Measurements from ENCODE around the gene GABRQ. TPM values are rescaled to one million over a fixed set of nuclear protein-coding genes. Genes with fewer than 3 reads are reported as not detected.
A peak's percentile ranks its signal among the peaks of the same experiment; 100 is the strongest.
"Not testable (repeated sequence)": the region's sequence is repeated elsewhere in the genome, so short reads cannot be mapped to it uniquely, and the experiment has no call there.

Gene GABRQ
- total and polyA plus RNA-seq, 4 donors: 6.4 to 25.4 (median 17.4) TPM

GRCh38 chrX:152652467-152652866 lies 14.8 kb downstream of the GABRQ start:
- Histone ChIP-seq H3K4me1 (ENCODE audit: control insufficient read depth, insufficient read depth, low read length) (no peaks in the 10 kb centered on the region), H3K27ac (ENCODE audit: low read depth, low read length) (no peak overlapping the region), H3K9me3 (ENCODE audit: control insufficient read depth, insufficient read depth, low read length) (no peaks in the 10 kb centered on the region), H3K36me3 (ENCODE audit: control insufficient read depth, insufficient read depth, low read length) (peaks cover 7% of the 10 kb centered on the region), H3K4me3 (ENCODE audit: low read depth, low read length) (no peak overlapping the region), H3K27me3 (ENCODE audit: control insufficient read depth, insufficient read depth, low read length) (no peaks in the 10 kb centered on the region)
- 85% methylated on average over 16 of the region's 16 CpGs for WGBS (ENCODE audit: insufficient coverage)
- DNase-seq (ENCODE audit: low read depth in 4 of 6, low spot score in 6 of 6): no peak

DNA sequence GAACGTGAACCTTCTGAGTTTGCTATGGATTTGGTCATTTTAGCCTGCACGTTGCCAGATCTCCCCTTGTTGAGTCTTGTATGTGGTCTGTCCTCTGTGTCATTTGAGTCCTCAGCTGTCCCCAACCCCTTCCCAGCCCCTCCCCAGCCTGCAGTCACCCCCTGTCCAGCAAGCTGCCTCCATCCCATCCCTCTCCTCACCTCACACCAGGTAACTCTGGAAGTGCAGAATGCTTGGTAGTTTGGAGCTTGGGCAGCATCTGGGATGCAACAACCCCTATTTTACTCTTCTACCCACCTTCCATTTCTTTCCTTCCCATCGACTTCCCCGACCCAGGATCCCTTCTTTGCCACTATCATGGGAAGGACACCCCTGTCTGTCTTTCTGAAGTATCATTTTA lies 18.4 kb downstream of the GABRQ start:
- no peak overlapping the region for H3K4me3 ChIP-seq (ENCODE audit: low read depth, low read length)

DNA sequence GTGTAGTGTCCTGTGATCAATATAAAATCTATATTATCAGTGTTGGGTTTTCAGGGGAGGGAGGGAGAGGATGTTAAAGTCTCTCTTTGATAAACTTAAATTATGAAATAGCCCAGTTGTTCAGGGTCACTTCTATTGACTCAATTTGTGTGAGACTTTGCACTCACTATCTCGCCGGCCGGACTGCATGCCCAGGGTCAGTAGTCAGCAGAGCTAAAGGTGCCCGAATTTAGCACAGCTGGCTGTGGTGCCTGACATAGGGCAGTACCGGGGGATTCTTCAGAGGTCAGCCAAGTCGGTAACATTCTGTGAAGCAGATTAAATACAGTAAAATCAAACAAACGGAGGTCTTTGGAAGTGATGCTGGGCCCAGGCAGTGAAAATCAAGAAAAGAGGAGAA lies 19.2 kb downstream of the GABRQ start:
- WGBS (ENCODE audit: insufficient coverage): 84% methylated on average over 6 of the region's 7 CpGs
- H3K4me3 ChIP-seq (ENCODE audit: low read depth, low read length): no peak overlapping the region
- no peaks in the 10 kb centered on the region for H3K9me3 ChIP-seq (ENCODE audit: control insufficient read depth, insufficient read depth, low read length)
- DNase-seq (ENCODE audit: low read depth in 4 of 6, low spot score in 6 of 6): no peak
- no peaks in the 10 kb centered on the region for H3K4me1 ChIP-seq (ENCODE audit: control insufficient read depth, insufficient read depth, low read length)
- no peak overlapping the region for H3K27ac ChIP-seq (ENCODE audit: low read depth, low read length)
- peaks cover 7% of the 10 kb centered on the region for H3K36me3 ChIP-seq (ENCODE audit: control insufficient read depth, insufficient read depth, low read length)
- H3K27me3 ChIP-seq (ENCODE audit: control insufficient read depth, insufficient read depth, low read length): no peaks in the 10 kb centered on the region

More for the DNA sequence above, 18.4 kb downstream of the GABRQ start:
- Histone ChIP-seq H3K36me3 (ENCODE audit: control insufficient read depth, insufficient read depth, low read length) (peaks cover 7% of the 10 kb centered on the region), H3K27ac (ENCODE audit: low read depth, low read length) (no peak overlapping the region), H3K4me1 (ENCODE audit: control insufficient read depth, insufficient read depth, low read length) (no peaks in the 10 kb centered on the region), H3K27me3 (ENCODE audit: control insufficient read depth, insufficient read depth, low read length) (no peaks in the 10 kb centered on the region), H3K9me3 (ENCODE audit: control insufficient read depth, insufficient read depth, low read length) (no peaks in the 10 kb centered on the region)
- no peak for DNase-seq (ENCODE audit: low read depth in 4 of 6, low spot score in 6 of 6)
- WGBS (ENCODE audit: insufficient coverage): no CpG with 5 or more reads among the region's 4 CpGs

GRCh38 chrX:152658302-152658701 lies 20.6 kb downstream of the GABRQ start:
- Histone ChIP-seq H3K4me1 (ENCODE audit: control insufficient read depth, insufficient read depth, low read length) (no peaks in the 10 kb centered on the region), H3K36me3 (ENCODE audit: control insufficient read depth, insufficient read depth, low read length) (no peaks in the 10 kb centered on the region), H3K4me3 (ENCODE audit: low read depth, low read length) (no peak overlapping the region), H3K27me3 (ENCODE audit: control insufficient read depth, insufficient read depth, low read length) (no peaks in the 10 kb centered on the region), H3K9me3 (ENCODE audit: control insufficient read depth, insufficient read depth, low read length) (no peaks in the 10 kb centered on the region), H3K27ac (ENCODE audit: low read depth, low read length) (no peak overlapping the region)
- 53% methylated on average over 2 of the region's 2 CpGs for WGBS (ENCODE audit: insufficient coverage)
- no peak for DNase-seq (ENCODE audit: low read depth in 4 of 6, low spot score in 6 of 6)

DNA sequence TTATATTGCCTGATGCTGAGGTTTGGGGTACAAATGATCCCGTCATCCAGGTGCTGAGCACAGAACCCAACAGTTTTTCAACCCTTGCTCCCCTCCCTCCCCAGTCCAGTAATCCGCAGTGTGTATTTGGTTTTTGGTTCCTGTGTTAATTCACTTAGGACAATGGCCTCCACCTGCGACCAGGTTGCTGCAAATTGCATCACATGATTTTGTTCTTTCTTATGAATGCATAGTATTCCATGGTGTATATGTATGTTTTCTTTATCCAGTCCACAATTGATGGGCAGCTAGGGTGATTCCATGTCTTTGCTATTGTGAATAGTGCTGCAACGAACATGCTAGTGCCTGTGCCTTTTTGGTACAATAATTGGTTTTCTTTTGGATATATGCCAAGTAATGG lies 25.4 kb downstream of the GABRQ start:
- no peaks in the 10 kb centered on the region for H3K27me3 ChIP-seq (ENCODE audit: control insufficient read depth, insufficient read depth, low read length)
- H3K4me1 ChIP-seq (ENCODE audit: control insufficient read depth, insufficient read depth, low read length): no peaks in the 10 kb centered on the region
- no peaks in the 10 kb centered on the region for H3K36me3 ChIP-seq (ENCODE audit: control insufficient read depth, insufficient read depth, low read length)
- H3K4me3 ChIP-seq (ENCODE audit: low read depth, low read length): no peak overlapping the region
- no peak overlapping the region for H3K27ac ChIP-seq (ENCODE audit: low read depth, low read length)
- WGBS (ENCODE audit: insufficient coverage): no CpG with 5 or more reads among the region's 4 CpGs
- no peaks in the 10 kb centered on the region for H3K9me3 ChIP-seq (ENCODE audit: control insufficient read depth, insufficient read depth, low read length)
- no peak for DNase-seq (ENCODE audit: low read depth in 4 of 6, low spot score in 6 of 6)

- Histone ChIP-seq H3K27me3 (ENCODE audit: control insufficient read depth, insufficient read depth, low read length) (no peaks in the 10 kb centered on the region), H3K36me3 (ENCODE audit: control insufficient read depth, insufficient read depth, low read length) (no peaks in the 10 kb centered on the region), H3K9me3 (ENCODE audit: control insufficient read depth, insufficient read depth, low read length) (no peaks in the 10 kb centered on the region), H3K4me1 (ENCODE audit: control insufficient read depth, insufficient read depth, low read length) (no peaks in the 10 kb centered on the region), H3K4me3 (ENCODE audit: low read depth, low read length) (no peak overlapping the region), H3K27ac (ENCODE audit: low read depth, low read length) (no peak overlapping the region)
- DNase-seq (ENCODE audit: low read depth in 4 of 6, low spot score in 6 of 6): no peak
- no CpG with 5 or more reads among the region's 2 CpGs for WGBS (ENCODE audit: insufficient coverage)
Measured at GRCh38 chrX:152674135-152674534, 36.4 kb downstream of the GABRQ start.

GRCh38 chrX:152674652-152675051 lies 37.0 kb downstream of the GABRQ start:
- not testable (repeated sequence) for DNase-seq (ENCODE audit: low read depth in 4 of 6, low spot score in 6 of 6); H3K27me3 ChIP-seq (ENCODE audit: control insufficient read depth, insufficient read depth, low read length)
- WGBS (ENCODE audit: insufficient coverage): 60% methylated on average over 1 of the region's 3 CpGs

GRCh38 chrX:152681012-152681411 lies 43.3 kb downstream of the GABRQ start:
- H3K27ac ChIP-seq (ENCODE audit: low read depth, low read length); H3K4me1 ChIP-seq (ENCODE audit: control insufficient read depth, insufficient read depth, low read length); DNase-seq (ENCODE audit: low read depth in 4 of 6, low spot score in 6 of 6); H3K9me3 ChIP-seq (ENCODE audit: control insufficient read depth, insufficient read depth, low read length); H3K36me3 ChIP-seq (ENCODE audit: control insufficient read depth, insufficient read depth, low read length); H3K4me3 ChIP-seq (ENCODE audit: low read depth, low read length); H3K27me3 ChIP-seq (ENCODE audit: control insufficient read depth, insufficient read depth, low read length): not testable (repeated sequence)
- WGBS (ENCODE audit: insufficient coverage): no CpG with 5 or more reads among the region's 3 CpGs

More at GRCh38 chrX:152674652-152675051, 37.0 kb downstream of the GABRQ start:
- not testable (repeated sequence) for H3K4me1 ChIP-seq (ENCODE audit: control insufficient read depth, insufficient read depth, low read length); H3K36me3 ChIP-seq (ENCODE audit: control insufficient read depth, insufficient read depth, low read length); H3K4me3 ChIP-seq (ENCODE audit: low read depth, low read length); H3K27ac ChIP-seq (ENCODE audit: low read depth, low read length); H3K9me3 ChIP-seq (ENCODE audit: control insufficient read depth, insufficient read depth, low read length)

DNA sequence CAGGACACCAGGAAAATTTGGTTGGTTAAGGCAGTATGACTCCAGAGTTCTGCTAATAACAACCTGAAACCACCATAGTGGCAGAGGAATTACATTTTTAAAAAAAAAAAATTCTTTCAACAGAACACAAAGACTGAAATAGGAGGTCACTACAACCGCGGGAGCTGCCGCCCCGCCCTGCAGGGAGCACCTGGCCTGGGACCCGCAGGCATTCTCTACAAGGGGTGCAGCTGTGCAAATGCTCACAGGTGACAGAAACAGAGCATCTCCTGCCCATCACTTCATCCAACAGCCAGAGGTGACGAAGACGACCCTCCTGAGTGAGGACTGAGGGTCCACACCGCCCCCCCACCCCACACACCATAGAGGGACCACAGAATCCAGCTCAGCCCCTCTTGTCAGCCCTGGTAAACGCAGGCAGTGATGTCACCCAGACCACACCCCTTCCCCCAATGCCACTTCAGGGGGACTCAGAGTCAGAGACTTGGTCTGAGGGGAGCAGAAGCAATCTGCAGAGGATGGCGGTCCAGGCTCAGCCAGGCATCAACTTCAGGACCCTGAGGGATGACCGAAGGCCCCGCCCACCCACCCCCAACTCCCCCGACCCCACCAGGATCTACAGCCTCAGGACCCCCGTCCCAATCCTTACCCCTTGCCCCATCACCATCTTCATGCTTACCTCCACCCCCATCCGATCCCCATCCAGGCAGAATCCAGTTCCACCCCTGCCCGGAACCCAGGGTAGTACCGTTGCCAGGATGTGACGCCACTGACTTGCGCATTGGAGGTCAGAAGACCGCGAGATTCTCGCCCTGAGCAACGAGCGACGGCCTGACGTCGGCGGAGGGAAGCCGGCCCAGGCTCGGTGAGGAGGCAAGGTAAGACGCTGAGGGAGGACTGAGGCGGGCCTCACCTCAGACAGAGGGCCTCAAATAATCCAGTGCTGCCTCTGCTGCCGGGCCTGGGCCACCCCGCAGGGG lies 60.5 kb downstream of the GABRQ start, which contains the start of gene MAGEA3:
Gene MAGEA3 (plus strand): TSS at position 843 of the 980 bp plus-strand sequence. CDS start 2,039 bp downstream, outside the sequence.
- H3K36me3 ChIP-seq (ENCODE audit: control insufficient read depth, insufficient read depth, low read length); H3K9me3 ChIP-seq (ENCODE audit: control insufficient read depth, insufficient read depth, low read length); H3K4me3 ChIP-seq (ENCODE audit: low read depth, low read length); H3K4me1 ChIP-seq (ENCODE audit: control insufficient read depth, insufficient read depth, low read length); H3K27ac ChIP-seq (ENCODE audit: low read depth, low read length); H3K27me3 ChIP-seq (ENCODE audit: control insufficient read depth, insufficient read depth, low read length); DNase-seq (ENCODE audit: low read depth in 4 of 6, low spot score in 6 of 6): not testable (repeated sequence)
- no CpG with 5 or more reads among the region's 34 CpGs for WGBS (ENCODE audit: insufficient coverage)

DNA sequence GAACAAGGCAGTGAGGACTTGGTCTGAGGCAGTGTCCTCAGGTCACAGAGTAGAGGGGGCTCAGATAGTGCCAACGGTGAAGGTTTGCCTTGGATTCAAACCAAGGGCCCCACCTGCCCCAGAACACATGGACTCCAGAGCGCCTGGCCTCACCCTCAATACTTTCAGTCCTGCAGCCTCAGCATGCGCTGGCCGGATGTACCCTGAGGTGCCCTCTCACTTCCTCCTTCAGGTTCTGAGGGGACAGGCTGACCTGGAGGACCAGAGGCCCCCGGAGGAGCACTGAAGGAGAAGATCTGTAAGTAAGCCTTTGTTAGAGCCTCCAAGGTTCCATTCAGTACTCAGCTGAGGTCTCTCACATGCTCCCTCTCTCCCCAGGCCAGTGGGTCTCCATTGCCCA lies 62.7 kb downstream of the GABRQ start:
- not testable (repeated sequence) for H3K9me3 ChIP-seq (ENCODE audit: control insufficient read depth, insufficient read depth, low read length); H3K27ac ChIP-seq (ENCODE audit: low read depth, low read length); H3K27me3 ChIP-seq (ENCODE audit: control insufficient read depth, insufficient read depth, low read length); H3K4me1 ChIP-seq (ENCODE audit: control insufficient read depth, insufficient read depth, low read length); H3K4me3 ChIP-seq (ENCODE audit: low read depth, low read length); H3K36me3 ChIP-seq (ENCODE audit: control insufficient read depth, insufficient read depth, low read length)
- 86% methylated on average over 3 of the region's 5 CpGs for WGBS (ENCODE audit: insufficient coverage)
- DNase-seq (ENCODE audit: low read depth in 4 of 6, low spot score in 6 of 6): peak in 1 of 6 donors; percentile 0
